Measurements from ENCODE around the gene PARP8.
"Not testable (repeated sequence)": the region's sequence is repeated elsewhere in the genome, so short reads cannot be mapped to it uniquely, and the experiment has no call there.

PARP8 gene

GRCh38 chr5:50792843-50793242 lies 126.4 kb downstream of the PARP8 start:
- H3K27ac ChIP-seq, result no peak overlapping the region
- H3K9ac ChIP-seq, result no peak overlapping the region
- H3K4me2 ChIP-seq, result no peak overlapping the region
- no peaks in the 10 kb centered on the region for H3K27me3 ChIP-seq
- H3K4me1 ChIP-seq, result no peaks in the 10 kb centered on the region
- no peaks in the 10 kb centered on the region for H4K20me1 ChIP-seq
- no peaks in the 10 kb centered on the region for H3K9me3 ChIP-seq
- no peak overlapping the region for H3K4me3 ChIP-seq
- H3K36me3 ChIP-seq, result peaks cover 25% of the 10 kb centered on the region
- no peak for TF ChIP-seq Cebpa-rat (IDR thresholded peaks at IDR 0.05)

GRCh38 chr5:50794812-50795211 lies 128.4 kb downstream of the PARP8 start:
- no peaks in the 10 kb centered on the region for H3K4me1 ChIP-seq
- H4K20me1 ChIP-seq, result no peaks in the 10 kb centered on the region
- no peak overlapping the region for H3K4me2 ChIP-seq
- H3K27me3 ChIP-seq, result no peaks in the 10 kb centered on the region
- no peaks in the 10 kb centered on the region for H3K9me3 ChIP-seq
- H3K27ac ChIP-seq, result no peak overlapping the region
- TF ChIP-seq Cebpa-rat (IDR thresholded peaks at IDR 0.05), result no peak
- H3K36me3 ChIP-seq, result peaks cover 19% of the 10 kb centered on the region
- no peak overlapping the region for H3K4me3 ChIP-seq
- H3K9ac ChIP-seq, result no peak overlapping the region

- peaks cover 8% of the 10 kb centered on the region; the same call in 1 of the 2 replicates for H3K9me3 ChIP-seq
- TF ChIP-seq Cebpa-rat (IDR thresholded peaks at IDR 0.05), result no peak
- H3K4me3 ChIP-seq, result no peak overlapping the region
- no peak overlapping the region for H3K9ac ChIP-seq
- no peaks in the 10 kb centered on the region for H4K20me1 ChIP-seq
- no peaks in the 10 kb centered on the region for H3K4me1 ChIP-seq
- no peak overlapping the region for H3K4me2 ChIP-seq
- peaks cover 19% of the 10 kb centered on the region for H3K36me3 ChIP-seq
- H3K27me3 ChIP-seq, result no peaks in the 10 kb centered on the region
- H3K27ac ChIP-seq, result no peak overlapping the region
Observed at GRCh38 chr5:50798002-50798401, 131.6 kb downstream of the PARP8 start.

GRCh38 chr5:50799596-50799995 lies 133.2 kb downstream of the PARP8 start:
- Histone ChIP-seq H3K9ac (no peak overlapping the region), H3K27me3 (no peaks in the 10 kb centered on the region), H3K36me3 (peaks cover 23% of the 10 kb centered on the region), H3K4me3 (no peak overlapping the region), H3K9me3 (peaks cover 10% of the 10 kb centered on the region; the same call in 1 of the 2 replicates), H3K27ac (no peak overlapping the region), H4K20me1 (no peaks in the 10 kb centered on the region), H3K4me1 (no peaks in the 10 kb centered on the region), H3K4me2 (no peak overlapping the region)
- TF ChIP-seq Cebpa-rat (IDR thresholded peaks at IDR 0.05), result no peak

- no peak overlapping the region for H3K4me2 ChIP-seq
- H3K36me3 ChIP-seq, result peaks cover 16% of the 10 kb centered on the region
- H3K27ac ChIP-seq, result no peak overlapping the region
- peaks cover 10% of the 10 kb centered on the region; the same call in 1 of the 2 replicates for H3K9me3 ChIP-seq
- H4K20me1 ChIP-seq, result no peaks in the 10 kb centered on the region
- H3K4me3 ChIP-seq, result no peak overlapping the region
- TF ChIP-seq Cebpa-rat (IDR thresholded peaks at IDR 0.05), result no peak
- no peaks in the 10 kb centered on the region for H3K27me3 ChIP-seq
- H3K9ac ChIP-seq, result no peak overlapping the region
- H3K4me1 ChIP-seq, result no peaks in the 10 kb centered on the region
Observed at GRCh38 chr5:50800410-50800809, 134.0 kb downstream of the PARP8 start.

- H3K36me3 ChIP-seq, result peaks cover 5% of the 10 kb centered on the region
- no peak for TF ChIP-seq Cebpa-rat (IDR thresholded peaks at IDR 0.05)
- 0 out of 2 replicates have a peak, but pooled peaks cover 14% of the 10 kb centered on the region for H3K9me3 ChIP-seq
- no peaks in the 10 kb centered on the region for H4K20me1 ChIP-seq
- H3K27me3 ChIP-seq, result no peaks in the 10 kb centered on the region
- H3K4me2 ChIP-seq, result no peak overlapping the region
- H3K4me3 ChIP-seq, result no peak overlapping the region
- no peaks in the 10 kb centered on the region for H3K4me1 ChIP-seq
- no peak overlapping the region for H3K27ac ChIP-seq
- no peak overlapping the region for H3K9ac ChIP-seq
Observed at GRCh38 chr5:50807661-50808060, 141.2 kb downstream of the PARP8 start.

GRCh38 chr5:50808406-50808805 lies 142.0 kb downstream of the PARP8 start:
- Histone ChIP-seq H3K27me3 (no peaks in the 10 kb centered on the region), H3K9ac (no peak overlapping the region), H3K4me2 (no peak overlapping the region), H3K27ac (no peak overlapping the region), H3K9me3 (0 out of 2 replicates have a peak, but pooled peaks cover 9% of the 10 kb centered on the region), H3K36me3 (peaks cover 5% of the 10 kb centered on the region), H4K20me1 (no peaks in the 10 kb centered on the region), H3K4me1 (no peaks in the 10 kb centered on the region), H3K4me3 (no peak overlapping the region)
- TF ChIP-seq Cebpa-rat (IDR thresholded peaks at IDR 0.05), result no peak

GRCh38 chr5:50811746-50812145 lies 145.3 kb downstream of the PARP8 start:
- not testable (repeated sequence) for H3K36me3 ChIP-seq, H3K4me3 ChIP-seq, H3K27ac ChIP-seq, H3K4me1 ChIP-seq, H3K4me2 ChIP-seq, H3K27me3 ChIP-seq, H3K9ac ChIP-seq, H3K9me3 ChIP-seq, H4K20me1 ChIP-seq

- Histone ChIP-seq H3K4me1 (no peaks in the 10 kb centered on the region), H3K4me2 (no peak overlapping the region), H3K4me3 (no peak overlapping the region), H3K9me3 (0 out of 2 replicates have a peak, but pooled peaks cover 9% of the 10 kb centered on the region), H3K36me3 (peaks cover 7% of the 10 kb centered on the region), H3K27me3 (no peaks in the 10 kb centered on the region), H4K20me1 (no peaks in the 10 kb centered on the region), H3K27ac (no peak overlapping the region), H3K9ac (no peak overlapping the region)
- TF ChIP-seq Cebpa-rat (IDR thresholded peaks at IDR 0.05), result no peak
Observed at GRCh38 chr5:50813691-50814090, 147.3 kb downstream of the PARP8 start.

- Histone ChIP-seq H4K20me1 (no peaks in the 10 kb centered on the region), H3K27ac (no peak overlapping the region), H3K27me3 (no peaks in the 10 kb centered on the region), H3K9me3 (0 out of 2 replicates have a peak, but pooled peaks cover 9% of the 10 kb centered on the region), H3K36me3 (peaks cover 10% of the 10 kb centered on the region), H3K4me2 (no peak overlapping the region), H3K4me1 (no peaks in the 10 kb centered on the region), H3K9ac (no peak overlapping the region), H3K4me3 (no peak overlapping the region)
- no peak for TF ChIP-seq Cebpa-rat (IDR thresholded peaks at IDR 0.05)
Observed at GRCh38 chr5:50814556-50814955, 148.1 kb downstream of the PARP8 start.

- Histone ChIP-seq H3K27ac (no peak overlapping the region), H3K4me2 (no peak overlapping the region), H3K27me3 (no peaks in the 10 kb centered on the region), H3K4me1 (no peaks in the 10 kb centered on the region), H3K9ac (no peak overlapping the region), H4K20me1 (no peaks in the 10 kb centered on the region), H3K36me3 (peaks cover 39% of the 10 kb centered on the region), H3K9me3 (no peaks in the 10 kb centered on the region), H3K4me3 (no peak overlapping the region)
- no peak for TF ChIP-seq Cebpa-rat (IDR thresholded peaks at IDR 0.05)
Observed at GRCh38 chr5:50822046-50822445, 155.6 kb downstream of the PARP8 start.

Data from BLaER1 (cell line).